ENCODE results near the gene MKNK2.
"Not testable (repeated sequence)": the region's sequence is repeated elsewhere in the genome, so short reads cannot be mapped to it uniquely, and the experiment has no call there.

MKNK2 gene

DNA sequence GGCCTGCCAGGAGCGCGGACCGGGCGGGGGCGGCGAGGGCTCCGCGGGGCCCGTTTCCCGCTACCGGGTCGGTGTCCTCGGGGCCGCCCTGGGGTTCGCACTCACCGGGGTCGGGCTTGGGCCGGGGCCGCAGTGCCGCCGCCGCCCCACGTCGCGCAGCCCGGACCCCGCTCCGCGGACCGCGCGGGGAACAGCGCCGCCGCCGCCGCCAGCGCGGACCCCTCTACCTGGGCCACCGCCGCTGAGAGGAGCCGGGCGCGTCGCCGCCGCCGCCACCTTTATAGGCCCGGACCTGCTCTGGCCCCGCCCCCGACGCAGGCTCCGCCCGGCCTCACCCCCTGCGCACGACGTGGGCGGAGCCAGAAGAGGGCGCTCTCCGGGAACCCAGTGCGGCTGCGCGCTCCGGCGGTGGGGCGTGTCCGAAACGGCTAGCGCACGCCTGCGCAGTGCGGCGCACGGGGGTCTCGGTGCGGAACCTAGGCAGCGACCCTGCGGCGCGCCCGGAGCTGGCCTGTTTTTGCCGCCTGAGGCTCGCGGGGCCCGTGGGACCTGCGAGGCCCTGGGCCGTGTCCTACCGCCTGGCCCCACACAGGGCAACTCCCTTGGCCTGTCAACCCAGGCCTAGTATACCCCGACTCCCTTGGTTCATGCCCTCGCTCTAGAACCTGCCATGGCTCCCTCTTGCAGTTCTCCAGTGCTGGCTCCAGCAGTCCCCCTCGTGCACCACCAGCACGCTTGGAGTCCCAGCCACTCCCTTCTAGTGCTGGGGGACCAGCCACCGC lies at the start of gene MKNK2:
Gene MKNK2 (minus strand): TSS at position 254 of the 782 bp plus-strand sequence. CDS start 393 bp downstream, outside the sequence.
- peak; percentile 92 for DNase-seq (ENCODE audit: low spot score)

DNA sequence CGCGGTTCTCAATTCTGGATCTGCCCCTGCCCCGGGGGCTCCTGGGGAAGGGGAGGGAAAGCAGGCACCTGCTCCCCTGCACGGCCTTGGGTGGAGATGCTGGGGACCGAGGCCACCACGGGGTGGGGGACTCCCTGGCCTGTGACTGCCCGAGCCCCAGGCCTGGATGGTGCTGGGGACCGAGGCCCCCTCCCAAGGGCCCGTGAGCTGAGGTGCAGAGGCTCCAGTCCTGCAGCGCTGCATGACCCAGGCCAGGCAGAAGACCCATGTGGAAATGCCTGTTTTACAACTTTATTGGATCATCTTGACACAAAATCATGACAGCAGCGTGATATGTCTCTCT lies 49.6 kb upstream of the MKNK2 start:
- DNase-seq (ENCODE audit: low spot score) = no peak

DNA sequence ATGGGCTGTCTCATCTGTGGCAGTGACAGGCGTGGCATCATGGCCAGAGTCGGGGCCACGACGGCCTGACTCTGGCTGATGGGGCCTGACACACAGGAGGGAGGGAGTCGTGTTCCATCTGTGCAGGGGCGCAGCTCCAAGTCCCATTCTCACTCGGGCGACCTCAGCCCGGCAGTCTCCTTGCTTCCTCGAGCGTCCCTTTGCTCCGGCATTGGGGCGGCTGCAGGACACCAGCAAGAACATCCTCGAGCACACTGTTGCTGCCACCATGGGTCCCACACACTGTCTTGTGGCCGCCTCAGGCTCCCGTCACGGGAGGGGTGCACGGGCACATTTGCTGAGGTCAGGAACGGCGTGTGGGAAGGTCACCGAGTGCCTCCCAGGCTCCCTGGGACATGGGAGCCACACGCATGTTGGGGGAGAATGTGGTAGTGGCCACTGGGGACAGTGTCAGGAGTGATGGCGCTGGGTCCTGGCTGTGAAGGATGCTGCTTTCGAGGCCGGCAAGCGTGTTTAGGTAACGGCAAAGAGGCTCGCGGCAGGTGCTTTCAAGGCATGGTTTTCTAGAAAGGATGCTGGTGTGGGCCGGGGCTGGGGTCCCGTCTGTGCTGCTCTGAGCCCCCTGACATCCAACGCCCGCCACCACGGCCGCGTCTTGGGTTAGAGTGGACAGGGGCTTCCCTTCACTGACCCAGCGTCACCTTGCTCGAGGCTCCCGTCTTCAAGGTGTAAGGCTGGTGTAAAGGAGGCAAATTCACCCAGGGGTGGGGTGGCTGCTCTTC lies 49.1 kb upstream of the MKNK2 start:
- no peak for DNase-seq (ENCODE audit: low spot score)

DNA sequence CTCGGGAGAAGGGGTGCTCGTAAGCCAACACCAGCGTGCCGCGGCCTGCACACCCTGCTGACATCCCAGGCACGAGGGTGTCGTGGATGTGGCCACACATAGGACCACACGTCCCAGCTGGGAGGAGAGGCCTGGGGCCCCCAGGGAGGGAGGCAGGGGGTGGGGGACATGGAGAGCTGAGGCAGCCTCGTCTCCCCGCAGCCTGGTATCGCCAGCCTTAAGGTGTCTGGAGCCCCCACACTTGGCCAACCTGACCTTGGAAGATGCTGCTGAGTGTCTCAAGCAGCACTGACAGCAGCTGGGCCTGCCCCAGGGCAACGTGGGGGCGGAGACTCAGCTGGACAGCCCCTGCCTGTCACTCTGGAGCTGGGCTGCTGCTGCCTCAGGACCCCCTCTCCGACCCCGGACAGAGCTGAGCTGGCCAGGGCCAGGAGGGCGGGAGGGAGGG lies 48.0 kb upstream of the MKNK2 start:
- DNase-seq (ENCODE audit: low spot score) = no peak

DNA sequence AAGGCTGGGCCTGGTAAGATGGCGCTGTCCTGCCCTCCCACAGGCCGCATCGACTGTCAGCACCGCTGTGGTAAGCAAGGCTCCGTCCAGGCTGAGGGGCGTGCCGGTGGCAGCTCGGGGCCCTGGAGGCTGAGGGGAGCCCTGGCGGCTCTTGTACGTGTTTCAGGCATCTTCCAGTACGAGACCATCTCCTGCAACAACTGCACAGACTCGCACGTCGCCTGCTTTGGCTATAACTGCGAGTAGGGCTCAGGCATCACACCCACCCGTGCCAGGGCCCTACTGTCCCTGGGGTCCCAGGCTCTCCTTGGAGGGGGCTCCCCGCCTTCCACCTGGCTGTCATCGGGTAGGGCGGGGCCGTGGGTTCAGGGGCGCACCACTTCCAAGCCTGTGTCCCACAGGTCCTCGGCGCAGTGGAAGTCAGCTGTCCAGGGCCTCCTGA lies 46.9 kb upstream of the MKNK2 start:
- no peak for DNase-seq (ENCODE audit: low spot score)

DNA sequence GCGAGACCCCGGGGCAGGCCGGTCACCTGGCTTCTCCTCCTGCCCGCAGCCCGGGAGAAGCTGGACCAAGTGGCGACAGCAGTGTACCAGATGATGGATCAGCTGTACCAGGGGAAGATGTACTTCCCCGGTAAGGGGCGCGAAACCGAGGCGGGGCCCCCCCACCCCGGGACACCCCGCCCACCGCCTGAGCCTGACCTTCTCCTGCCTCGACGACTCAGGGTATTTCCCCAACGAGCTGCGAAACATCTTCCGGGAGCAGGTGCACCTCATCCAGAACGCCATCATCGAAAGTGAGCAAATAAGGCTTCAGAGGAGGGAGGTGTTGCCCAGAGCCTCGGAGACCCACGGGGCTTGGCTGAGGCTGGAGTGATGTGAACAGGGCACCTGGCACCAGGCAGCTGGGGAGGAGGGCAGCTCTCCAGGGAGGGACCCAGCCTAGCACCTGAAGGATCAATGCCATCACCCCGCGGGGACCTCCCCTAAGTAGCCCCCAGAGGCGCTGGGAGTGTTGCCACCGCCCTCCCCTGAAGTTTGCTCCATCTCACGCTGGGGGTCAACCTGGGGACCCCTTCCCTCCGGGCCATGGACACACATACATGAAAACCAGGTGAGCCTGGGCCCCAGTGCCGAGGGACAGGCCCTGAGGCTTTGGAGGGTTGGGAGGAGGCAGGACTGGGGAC lies 46.3 kb upstream of the MKNK2 start:
- no peak for DNase-seq (ENCODE audit: low spot score)

DNA sequence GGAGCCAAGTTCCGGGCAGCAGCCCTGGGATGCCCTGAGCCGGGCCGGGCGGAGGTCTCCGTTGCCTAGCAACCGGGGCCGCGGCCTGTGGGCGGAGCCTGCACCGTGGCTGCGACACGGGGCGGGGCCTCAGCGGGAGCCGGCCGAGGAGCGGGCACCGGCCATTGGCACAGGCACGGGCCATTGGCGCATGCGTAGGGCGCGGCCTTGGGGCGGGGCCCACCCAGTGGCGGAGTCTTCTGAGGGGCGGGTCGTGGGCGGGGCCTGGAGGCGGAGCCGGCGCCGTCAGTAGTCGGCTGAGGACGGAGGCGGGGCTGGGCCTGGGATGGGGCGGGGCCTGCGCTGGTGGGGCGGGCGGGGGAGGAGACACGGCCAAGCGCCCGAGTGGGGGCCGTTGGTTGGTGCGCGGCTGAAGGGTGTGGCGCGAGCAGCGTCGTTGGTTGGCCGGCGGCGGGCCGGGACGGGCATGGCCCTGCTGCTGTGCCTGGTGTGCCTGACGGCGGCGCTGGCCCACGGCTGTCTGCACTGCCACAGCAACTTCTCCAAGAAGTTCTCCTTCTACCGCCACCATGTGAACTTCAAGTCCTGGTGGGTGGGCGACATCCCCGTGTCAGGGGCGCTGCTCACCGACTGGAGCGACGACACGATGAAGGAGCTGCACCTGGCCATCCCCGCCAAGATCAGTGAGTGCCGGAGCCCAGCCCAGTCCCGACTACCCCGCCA lies 45.6 kb upstream of the MKNK2 start, which contains the start of gene IZUMO4:
Gene IZUMO4 (plus strand): TSS at position 436 of the 723 bp plus-strand sequence. CDS start 31 bp downstream, at position 467.
- DNase-seq (ENCODE audit: low spot score) = peak; percentile 99

DNA sequence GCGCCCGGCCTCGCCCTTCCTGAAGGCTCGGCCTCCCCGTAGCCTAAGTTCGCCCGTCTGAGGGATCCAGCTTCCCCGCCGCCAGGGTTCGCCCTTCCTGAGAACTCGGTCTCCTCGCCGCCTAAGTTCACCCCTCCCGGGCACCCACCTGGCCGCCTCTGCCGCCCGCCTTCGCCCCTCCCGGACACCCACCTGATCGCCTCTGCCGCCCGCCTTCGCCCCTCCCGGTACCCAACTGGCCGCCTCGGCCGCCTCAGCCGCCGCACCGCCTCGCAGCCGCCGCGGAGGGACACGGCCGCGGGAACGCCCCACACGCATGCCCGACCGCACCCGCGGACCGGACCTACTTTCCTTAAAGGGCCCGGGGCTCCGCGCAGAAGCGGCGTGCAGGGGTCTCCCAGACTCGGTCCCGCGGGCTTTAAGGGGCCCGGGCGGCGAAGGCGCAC lies 45.0 kb upstream of the MKNK2 start, which contains the start of gene MOB3A:
Gene MOB3A (minus strand): TSS at position 293 of the 446 bp plus-strand sequence. CDS start 17,766 bp downstream, outside the sequence.
- peak; percentile 92 for DNase-seq (ENCODE audit: low spot score)

DNA sequence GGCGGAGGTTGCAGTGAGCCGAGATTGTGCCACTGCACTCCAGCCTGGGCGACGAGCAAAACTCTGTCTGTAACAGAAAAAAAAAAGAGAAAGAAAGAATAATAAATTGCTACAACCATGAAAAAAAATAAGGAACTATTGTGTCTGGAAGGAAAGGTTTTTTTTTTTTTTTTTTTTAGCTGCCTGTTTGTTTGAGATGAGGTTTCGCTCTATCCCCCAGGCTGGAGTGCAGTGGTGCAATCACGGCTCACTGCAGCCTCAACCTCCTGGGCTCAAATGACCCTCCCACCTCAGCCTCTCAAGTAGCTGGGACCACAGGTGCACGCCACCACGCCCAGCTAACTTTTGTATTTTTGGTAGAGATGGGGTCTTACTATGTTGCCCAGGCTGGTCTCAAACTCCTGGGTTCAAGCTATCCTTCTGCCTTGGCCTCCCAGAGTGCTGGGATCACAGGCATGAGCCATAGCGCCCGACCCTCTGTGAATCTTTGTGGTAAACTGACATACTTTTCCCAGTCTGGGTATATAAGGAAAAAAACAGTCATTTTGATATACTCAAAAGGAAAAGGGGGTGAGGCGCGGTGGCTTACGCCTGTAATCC lies 41.0 kb upstream of the MKNK2 start:
- DNase-seq (ENCODE audit: low spot score) = not testable (repeated sequence)

DNA sequence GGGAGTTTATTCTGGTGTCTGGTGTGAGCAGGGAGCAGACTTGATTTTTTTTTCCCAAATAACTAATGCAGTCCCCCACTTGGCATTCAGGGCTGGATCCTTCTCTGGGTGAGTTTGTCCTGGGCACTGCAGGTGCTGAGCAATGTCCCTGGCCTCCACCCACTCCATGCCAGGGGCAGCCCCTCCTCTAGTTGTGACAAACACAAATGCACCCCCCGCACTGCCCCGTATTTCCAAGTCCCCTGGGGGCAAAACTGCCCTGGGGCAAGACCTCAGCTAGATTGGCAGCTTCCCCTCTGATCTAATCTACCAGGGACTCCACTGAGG lies 38.6 kb upstream of the MKNK2 start:
- no peak for DNase-seq (ENCODE audit: low spot score)

DNA sequence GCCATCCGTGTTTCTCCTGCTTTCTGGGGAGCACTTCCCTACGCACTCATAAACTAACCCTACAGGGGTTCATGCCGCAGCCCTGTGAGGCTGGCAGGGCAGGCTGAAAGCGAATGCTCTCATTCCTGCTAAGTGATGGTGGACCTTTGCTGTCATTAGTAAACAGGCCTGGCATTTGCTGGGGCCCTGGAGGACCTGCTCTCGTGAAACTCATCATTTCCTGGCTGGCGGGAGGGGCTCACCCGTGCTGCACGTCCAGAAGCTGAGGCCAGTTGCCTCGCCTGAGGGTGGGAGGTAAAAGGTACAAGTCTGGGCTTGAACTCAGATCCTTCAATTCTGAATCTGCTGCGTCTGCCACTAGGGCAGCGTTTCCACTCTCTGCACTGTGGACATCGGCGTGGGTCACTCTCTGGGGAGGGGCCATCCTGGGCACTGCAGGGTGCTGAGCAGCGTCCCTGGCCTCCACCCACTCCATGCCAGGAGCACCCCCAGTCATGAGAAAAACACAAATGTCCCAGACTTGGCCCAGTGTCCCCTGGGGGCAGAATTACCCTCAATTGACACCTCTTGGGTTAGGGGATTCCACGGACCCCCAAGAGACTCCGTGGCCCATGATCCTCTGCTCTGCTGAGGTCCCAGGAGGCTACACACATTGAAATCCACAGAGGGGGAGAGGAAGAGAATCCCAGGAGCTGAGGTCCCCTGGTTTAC lies 38.1 kb upstream of the MKNK2 start:
- no peak for DNase-seq (ENCODE audit: low spot score)

DNA sequence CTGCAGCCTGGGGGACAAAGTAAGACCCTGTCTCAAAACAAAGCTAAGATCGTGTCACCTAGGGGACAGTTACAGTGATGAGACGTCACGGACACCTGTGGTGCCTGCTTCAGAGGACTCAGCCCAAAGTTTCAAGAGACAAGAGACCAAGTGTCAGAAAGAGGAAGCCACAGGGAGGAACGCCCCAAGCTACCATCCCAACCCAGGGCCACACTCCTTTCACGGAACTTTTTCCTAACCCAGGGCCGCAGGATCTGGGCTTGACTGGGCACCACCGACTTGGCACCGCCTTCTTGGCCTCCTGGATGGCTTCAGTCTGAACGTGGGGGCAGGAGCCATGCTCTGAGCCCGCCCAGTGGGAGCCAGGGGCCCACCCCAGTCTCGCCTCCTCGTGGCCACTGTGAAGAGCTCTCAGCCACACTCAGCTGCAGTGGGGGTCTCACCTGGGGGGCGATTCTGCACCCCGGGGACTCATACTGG lies 36.6 kb upstream of the MKNK2 start:
- DNase-seq (ENCODE audit: low spot score) = no peak

DNA sequence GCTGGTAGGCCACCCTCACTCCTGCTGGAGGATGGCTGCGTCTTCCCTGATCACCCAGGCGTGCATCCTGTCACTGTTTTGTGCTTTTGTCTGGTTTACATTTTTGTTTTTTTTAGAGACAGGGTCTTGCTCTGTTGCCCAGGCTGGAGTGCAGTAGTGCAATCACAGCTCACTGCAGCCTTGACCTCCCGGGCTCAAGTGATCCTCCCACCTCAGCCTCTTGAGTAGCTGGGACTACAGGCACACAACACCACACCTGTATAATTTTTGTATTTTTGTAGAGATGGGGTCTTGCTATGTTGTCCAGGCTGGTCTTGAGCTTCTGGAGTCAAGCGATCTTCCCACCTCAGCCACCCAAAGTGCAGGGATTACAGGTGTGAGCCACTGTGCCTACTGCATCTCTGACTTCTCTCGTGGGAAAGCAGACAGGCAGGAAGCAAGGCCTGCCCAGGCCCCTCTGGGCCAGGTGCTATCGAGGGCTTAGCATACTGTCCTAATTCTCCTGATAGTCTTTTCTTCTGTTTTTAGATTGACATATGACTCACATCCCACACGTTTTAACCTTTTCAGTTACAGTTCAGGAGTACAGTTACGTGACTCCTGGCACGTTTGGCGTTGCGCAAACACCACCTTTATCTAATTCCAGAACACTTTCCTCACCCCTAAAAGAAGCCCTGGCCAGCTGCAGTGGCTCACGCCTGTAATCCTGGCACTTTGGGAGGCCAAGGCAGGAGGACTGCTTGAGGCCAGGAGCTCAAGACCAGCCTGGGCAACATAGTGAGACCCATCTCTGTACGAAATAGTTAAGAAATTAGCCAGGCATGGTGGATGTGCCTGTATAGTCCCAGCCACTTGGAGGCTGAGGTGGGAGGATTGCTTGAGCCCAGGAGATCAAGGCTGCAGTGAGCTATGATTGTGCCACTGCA lies 35.9 kb upstream of the MKNK2 start:
- DNase-seq (ENCODE audit: low spot score) = peak; percentile 55

DNA sequence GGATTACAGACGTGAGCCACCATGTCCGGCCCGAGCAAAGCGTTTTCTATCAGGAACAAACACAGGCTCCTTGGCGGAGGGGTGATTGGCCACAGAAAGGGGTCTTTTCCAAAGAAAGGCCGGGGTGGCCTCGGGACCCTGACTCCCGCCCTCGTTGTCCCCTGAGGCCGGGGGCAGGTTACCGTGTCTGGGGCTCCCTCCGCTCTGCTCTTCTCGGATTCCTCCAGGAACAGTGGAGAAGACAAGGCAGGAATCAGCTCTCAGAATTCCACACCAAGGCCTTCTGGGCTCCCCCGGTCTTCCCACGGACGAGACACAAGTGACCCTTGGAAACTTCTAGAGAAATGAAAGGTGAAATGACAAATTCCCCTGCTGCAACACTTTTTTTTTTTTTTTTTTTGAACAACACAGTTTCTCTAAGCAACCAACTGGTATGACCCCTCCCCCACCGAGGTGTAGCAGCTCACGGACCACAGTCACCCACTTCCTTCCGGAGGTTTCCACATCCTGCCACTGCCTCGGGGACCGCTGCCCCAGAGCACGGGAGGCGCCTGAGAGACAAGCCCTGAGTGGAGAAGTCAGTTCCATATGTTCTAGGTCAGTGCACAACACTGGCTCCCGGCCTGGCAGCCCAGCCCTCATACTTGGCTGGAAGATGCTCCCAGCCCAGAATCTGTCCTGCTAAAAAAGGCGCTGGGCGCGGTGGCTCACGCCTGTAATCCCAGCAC lies 34.1 kb upstream of the MKNK2 start:
- DNase-seq (ENCODE audit: low spot score) = no peak

DNA sequence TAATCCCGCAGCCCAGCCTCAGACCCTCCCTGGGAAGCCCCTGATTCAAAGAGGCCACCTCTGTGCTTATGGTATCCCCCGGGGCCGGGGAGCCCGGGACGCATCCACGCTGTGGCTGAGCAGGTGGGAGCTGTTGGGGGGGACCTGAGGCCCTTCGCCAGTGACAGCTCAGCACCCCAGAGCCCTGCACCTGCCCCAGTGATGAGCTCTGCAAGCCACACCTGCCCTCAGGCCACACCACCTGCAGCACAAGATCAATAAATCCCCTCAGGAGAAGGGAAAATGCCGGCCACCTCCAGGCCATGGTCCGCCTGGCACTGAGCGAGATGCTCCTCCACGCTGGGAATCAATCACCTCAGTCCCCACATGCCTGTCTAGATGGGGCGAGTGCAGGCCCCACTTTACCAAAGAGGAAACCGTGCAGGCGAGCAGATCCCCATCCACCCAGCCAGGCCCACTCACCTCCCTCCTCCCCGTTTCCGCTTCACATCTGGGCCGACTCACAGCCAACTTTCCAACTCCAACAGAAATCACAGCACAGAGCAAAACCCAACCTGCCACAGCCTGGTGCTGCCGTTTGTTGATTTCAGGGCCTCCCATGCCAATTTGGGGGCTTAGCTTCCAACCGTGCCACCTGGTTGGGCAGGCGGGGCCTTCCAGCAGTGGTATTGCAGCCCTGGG lies 32.3 kb upstream of the MKNK2 start:
- no peak for DNase-seq (ENCODE audit: low spot score)

DNA sequence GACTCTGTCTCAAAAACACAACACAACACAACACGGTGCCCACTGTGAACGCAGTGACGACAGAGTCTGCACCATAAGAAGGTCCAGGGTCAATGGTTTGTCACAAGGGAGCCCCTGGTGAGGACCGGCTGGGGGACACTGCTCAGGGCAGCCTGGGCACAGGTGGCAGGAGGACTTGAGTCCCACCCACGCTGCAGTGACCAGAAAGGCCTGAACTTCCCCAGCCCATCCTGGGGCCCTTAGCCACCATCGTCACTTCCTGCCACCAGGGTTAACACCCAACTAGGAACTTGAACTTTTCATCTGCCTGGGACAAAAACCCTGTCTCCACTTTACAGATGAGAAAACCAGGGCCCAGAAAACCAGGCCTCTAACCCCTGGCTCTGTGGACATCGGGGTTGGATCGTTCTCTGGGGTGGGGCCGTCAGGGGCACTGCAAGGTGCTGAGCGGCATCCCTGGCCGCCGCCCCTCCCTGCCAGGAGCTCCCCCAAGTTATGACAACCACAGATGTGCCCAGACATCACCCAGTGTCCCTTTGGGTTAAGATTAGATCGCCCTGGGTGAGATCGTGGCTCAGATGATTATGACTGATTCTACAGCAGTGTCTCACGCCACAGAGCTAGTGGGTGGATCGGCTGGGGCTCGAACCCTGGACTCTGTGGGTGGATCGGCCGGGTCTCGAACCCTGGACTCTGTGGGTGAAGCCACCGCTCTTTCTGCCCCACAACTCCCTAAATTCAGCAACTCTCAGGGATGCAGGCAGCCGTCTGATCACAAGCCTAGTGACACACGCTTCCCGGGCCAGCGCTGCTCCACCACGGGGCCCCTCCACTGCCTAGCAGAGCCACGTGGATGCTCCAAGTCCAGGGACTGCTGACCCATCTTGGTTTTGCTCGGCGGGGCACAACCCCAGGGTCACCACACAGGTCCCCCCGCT lies 31.1 kb upstream of the MKNK2 start:
- no peak for DNase-seq (ENCODE audit: low spot score)
